AG08395 (cell line): ENCODE measurements around the gene RASIP1.
"Not testable (repeated sequence)": the region's sequence is repeated elsewhere in the genome, so short reads cannot be mapped to it uniquely, and the experiment has no call there.

Experiments
- DNase-seq: peaks from one replicate; pipeline ENCODE4 v3.0.0; 2012; ENCODE audit warnings: mixed read lengths, low spot score

The RASIP1 gene

DNA sequence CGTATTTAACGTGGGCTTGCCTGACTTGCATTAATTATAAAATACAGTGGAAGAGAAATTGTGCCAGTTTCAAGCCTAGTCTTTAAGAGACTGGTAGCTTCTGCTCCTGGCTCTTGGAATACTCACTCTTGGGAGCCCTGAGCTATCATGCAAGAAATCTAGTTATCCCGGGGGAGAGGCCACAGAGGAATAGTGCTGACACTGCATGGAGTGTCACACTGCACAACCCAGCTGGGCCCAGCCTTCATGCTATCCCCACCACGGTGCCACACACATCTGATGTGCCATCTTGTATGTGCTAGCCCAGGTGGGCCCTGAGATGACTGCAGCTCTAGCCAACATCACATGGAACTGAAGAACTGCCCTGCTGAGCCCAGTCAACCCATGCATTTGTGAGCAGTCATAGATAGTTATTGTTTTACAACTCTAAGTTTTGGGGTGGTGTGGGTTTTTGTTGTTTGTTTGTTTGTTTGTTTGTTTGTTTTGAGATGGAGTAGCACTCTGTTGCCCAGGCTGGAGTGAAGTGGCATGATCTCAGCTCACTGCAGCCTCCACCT is 29.2 kb downstream of the RASIP1 start:
- no peak for DNase-seq

DNA sequence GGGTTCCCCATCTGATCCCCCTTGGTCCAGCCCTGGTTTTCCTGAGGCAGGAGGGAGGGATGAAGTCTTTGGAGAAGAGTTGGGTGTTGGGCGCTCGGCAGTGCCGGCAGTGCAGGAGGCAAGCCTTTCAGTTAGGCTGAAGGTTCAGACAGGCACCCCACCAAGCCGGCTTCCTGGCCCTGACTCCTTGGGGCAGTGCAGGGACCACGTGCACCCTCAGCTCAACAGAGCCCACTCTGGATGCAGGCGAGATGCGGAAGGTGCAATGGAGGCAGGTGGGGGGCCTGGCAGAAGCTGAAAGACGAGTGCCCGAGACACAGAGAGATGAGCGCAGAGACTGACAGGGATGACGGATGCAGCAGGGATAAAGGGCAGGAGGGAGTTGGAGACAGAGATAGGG is 31.9 kb downstream of the RASIP1 start:
- DNase-seq: no peak

DNA sequence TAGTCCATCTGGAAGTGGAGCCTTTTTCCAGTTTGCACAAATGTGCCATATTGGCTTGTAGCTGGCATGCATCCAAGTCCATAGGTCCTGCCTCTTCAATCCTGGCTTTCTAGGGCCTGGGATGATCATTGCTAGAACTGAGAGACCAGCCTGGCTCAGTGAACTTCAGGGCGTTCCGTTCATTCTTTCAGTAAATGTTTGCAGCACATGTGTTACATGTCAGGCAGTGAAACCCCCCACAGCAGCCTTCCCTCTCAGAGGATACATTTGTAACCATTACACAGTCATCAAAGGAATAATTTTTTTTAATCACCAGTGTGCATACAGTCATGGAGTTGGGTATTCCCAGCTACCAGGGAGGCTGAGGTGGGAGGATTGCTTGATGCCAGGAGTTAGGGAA is 35.0 kb downstream of the RASIP1 start:
- DNase-seq: no peak

DNA sequence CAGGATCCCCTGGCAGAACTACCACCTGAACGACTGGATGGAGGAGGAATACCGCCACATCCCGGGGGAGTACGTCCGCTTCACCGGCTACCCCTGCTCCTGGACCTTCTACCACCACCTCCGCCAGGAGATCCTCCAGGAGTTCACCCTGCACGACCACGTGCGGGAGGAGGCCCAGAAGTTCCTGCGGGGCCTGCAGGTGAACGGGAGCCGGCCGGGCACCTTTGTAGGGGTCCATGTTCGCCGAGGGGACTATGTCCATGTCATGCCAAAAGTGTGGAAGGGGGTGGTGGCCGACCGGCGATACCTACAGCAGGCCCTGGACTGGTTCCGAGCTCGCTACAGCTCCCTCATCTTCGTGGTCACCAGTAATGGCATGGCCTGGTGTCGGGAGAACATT is 37.1 kb downstream of the RASIP1 start:
- no peak for DNase-seq

DNA sequence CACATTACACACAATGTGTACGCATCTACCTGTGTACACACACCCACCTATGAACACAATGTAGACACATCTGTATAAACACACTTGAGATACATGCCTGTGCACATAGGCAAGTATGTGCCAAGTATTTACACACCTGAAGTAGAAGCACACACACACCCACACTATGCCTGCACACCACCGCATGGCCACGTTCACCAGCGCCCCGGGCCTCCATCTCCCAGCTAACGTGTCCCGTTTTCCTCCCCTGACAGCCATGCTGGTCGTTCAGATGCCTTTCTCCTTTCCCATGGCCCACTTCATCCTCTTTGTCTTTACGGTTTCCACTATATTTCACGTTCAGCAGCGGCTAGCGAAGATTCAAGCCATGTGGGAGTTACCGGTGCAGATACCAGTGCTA is 37.7 kb downstream of the RASIP1 start:
- DNase-seq: no peak

DNA sequence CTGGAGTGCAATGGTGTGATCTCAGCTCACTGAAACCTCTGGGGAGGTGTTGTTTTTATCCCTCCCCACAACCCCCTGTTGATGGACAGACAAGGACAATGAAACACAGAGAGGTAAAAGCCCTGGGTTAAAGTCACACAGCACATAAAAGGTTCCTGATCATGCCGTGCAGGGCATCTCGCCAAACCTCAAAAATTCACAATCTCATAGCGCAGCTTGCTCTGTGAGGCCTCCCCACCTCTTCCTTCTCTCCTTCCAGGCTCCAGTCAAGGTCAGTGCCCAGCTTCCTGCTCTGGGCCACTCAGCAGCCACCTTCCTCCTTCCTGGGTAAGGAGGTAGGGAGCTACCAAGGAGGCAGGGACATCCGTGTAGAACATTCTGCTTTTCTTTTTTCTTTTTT is 42.4 kb downstream of the RASIP1 start:
- peak; percentile 71 for DNase-seq

DNA sequence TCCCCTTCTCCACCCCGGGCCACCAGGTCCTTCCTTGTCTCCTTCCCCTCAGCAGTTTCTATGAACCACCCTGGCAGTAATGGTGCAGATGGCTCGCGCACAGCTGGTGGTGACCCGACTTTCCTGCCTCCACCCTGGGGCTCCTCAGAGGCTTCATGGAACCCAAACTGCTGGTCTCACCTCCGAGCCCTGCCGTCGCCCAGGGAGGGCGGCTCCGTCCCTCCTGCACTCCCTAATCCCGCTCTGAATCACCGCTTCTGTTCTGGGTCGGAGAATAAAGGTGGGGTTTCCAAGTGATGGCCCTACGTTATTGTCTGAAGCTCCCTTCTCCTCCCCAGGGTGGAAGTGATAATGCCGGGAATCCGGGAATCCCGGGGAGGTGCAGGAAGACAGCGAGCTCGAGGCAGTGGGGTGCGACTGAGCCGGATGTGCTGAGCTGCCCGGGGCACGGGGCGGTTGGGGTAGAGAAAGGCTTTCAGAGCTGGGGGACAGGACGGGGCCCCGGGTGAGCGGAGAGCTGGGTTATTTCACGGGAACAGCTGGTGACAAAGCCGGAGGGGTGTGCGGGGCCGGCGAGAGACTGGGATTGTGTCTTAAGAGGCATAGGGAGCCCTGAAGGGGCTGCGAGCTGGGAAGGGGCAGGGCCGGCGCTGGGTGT is 43.9 kb downstream of the RASIP1 start:
- no peak for DNase-seq

DNA sequence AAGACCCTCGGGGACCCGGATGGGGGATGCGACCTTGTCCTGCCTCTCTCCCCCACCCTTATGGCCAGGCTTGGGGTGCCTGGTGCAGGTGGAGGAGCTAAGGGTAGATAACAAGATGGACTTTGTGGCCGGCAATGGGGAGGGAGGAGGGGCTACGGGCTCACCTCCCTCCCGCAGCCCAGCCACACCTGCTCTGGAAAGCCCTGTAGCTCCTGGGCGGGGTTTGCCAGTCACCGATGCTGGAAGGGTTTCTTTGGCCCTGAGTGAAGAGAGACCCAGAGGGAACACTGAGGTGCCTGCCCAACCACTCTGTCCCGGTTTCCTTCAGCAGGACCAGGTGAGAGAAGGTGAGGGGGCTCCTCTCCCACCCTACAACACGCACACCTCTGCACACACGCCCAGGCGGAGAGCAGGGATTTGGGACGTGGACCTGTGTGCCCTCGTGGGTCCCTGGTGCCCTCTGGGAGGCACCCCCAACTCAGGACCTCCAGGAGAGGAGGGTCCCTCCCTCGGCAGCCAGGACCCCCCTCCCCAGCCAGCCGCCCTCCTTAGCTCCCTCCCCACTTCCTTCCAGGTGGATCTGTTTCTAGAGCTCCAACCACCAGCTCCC is 44.6 kb downstream of the RASIP1 start, which contains the start of gene FUT2:
FUT2 (plus strand) TSS at position 229 of the 610 bp plus-strand sequence. CDS start 6,986 bp downstream, outside the sequence.
- no peak for DNase-seq

DNA sequence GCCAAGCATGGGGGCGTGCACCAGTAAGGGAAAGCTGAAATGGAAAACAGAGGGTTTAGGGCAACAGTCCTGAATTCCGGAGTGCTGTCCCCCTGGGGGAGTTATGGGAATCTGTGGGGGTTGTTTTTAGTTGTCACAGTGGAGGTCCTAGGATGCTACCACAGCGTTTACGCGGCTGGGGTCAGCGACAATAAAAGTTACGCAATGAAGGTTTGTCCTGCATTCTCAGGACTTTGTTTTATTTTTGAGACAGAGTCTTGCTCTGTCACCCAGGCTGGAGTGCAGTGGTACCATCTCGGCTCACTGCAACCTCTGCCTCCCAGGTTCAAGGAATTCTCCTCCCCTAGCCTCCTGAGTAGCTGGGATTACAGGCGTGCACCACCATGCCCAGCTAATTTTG is 46.8 kb downstream of the RASIP1 start:
- not testable (repeated sequence) for DNase-seq

DNA sequence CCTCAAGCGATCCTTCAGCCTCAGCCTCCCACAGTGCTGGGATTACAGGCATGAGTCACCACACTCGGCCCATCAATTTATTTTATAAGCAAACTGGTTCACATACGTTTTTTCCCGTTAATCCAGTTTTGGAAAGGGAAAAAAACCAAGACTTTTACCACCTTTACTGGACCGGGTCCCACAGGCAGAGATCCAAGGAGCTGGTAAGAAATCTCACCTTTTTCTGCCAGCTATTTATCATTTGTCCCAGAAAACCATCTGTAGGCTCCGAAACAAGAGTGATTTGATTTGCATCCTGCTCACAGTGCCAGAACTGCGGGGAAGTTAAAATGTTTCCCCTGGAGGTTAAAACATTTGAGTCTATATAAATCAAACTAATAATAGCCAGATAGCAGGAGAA is 51.0 kb downstream of the RASIP1 start:
- DNase-seq: no peak

DNA sequence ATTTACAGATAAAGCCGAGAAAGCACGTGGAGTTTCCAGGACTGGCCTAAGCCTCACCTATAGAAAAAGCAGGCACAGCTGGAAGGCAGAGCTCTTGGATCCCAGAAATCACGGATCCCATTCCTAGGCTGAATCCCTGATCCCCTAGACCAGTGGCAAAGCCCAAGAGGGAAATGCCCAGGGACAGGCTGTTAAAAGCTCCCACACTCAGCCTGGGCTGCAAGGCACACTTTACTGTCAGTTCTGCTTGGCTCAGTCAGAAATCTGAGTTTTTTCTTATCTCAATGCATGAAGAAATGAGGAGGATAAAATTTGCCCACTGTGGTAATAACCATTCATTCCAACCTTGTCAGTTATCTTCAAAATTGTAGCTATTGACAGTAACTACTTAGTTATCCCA is 52.6 kb downstream of the RASIP1 start:
- DNase-seq: no peak

DNA sequence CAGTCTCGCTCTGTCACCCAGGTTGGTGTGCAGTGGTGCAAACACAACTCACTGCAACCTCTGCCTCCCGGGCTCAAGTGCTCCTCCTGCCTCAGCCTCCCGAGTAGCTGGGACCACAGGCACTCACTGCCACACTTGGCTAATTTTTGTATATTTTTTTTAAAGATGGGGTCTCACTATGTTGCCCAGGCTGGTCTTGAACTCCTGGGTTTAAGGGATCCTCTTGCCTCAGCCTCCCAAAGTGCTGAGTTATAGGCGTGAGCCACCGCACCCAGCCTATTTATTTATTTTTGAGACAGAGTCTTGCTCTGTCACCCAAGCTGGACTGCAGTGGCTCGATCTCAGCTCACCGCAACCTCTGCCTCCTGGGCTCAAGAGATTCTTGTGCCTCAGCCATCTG is 53.8 kb downstream of the RASIP1 start:
- not testable (repeated sequence) for DNase-seq

DNA sequence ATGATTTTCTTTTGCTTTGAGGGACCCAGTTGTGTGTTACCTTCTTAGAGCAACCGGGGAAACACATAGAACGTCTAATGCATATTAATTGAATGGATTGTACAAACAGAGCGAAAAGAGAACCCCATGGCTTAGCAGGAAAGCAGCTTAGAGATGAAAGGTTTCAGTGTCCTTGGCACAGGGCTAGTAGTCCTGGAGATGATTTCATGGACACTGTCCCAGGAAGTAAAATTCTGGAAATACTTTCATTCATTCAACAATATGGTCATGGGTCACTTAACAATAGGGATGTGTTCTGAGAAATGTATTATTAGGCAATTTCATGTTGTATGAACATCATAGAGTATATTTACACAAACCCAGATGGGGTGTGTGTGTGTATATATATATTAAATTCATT is 54.3 kb downstream of the RASIP1 start:
- no peak for DNase-seq

DNA sequence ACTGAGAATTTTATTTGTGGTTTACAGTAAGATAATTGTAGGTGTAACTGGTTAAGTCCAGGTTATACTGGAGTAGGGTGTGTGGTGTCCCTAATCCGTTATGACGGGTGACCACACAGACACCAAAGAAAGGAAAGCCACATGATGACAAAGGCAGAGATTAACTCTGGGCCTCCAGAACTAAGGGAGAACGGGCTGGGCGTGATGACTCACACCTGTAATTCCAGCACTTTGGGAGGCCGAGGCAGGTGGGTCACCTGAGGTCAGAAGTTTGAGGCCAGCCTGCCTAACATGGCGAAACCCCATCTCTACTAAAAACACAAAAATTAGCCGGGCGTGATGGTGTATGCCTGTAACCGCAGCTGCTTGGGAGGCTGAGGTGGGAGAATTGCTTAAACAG is 54.8 kb downstream of the RASIP1 start:
- DNase-seq: no peak

DNA sequence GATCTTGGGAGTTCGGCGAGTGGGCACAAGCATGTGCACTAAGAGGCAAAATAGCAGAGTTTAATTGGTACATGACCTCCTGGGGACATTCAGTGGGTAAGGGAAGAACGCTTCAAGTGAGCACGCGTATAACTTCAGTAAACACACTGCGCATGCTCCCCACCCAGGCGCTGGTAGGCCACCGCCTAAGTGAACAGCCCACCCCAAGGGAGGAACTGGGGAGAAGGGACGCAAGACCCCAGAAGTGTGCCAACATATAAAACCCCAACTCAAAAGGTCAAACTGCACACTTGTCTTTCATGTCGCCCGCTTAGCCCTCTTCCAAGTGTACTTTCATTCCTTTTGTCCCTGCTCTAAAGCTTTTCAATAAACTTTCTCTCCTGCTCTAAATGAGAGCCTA is 57.1 kb downstream of the RASIP1 start:
- DNase-seq: no peak

DNA sequence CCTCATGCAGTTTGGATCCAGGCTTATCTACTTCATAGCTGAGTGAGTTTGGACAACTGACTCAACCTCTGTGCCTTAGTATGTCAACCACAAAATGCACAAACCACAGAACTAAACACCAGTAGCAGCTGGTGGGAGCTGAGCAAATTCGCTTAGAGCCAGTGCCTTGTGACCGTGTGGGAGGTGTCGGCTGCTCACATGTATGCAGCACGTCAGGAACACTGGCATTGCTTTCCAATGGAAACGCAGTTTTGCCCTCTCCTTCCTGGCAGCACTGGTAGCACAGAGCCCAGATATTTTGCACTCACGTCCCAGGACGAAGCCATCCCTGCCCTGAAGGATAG is 59.3 kb downstream of the RASIP1 start:
- no peak for DNase-seq

DNA sequence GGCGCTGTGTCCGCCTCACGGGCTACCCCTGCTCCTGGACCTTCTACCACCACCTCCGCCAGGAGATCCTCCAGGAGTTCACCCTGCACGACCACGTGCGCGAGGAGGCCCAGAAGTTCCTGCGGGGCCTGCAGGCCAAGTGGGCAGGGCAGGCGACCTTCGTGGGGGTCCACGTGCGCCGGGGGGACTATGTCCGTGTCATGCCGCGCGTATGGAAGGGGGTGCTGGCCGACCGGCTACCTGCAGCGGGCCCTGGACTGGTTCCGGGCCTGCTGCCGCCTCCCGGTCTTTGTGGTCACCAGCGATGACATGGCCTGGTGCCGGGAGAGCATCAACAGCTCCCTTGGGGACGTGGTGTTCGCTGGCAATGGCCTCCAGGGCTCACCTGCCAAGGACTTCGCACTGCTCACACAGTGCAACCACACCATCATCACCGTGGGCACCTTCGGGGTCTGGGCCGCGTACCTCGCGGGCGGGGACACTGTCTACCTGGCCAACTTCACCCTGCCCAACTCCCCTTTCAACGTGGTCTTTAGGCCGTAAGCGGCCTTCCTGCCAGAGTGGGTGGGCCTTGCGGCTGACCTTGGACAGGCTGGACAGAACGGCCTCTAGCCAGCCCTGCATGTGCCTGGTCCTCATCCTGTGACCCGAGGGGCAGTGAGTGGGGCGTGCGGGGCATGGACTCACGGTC is 59.8 kb downstream of the RASIP1 start:
- DNase-seq: no peak

DNA sequence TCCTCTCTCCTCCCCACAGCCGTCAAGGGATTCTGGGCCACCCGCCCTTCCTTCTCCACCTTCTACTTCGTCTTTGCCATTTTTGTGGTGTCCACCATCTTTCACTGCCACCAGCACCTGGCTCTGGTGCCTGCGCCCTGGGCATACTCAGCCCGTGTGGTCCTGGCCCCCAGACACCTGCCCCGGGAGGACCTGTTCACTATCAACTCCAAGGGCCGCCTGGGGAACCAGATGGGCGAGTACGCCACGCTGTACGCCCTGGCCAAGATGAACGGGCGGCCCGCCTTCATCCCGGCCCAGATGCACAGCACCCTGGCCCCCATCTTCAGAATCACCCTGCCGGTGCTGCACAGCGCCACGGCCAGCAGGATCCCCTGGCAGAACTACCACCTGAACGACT is 60.4 kb downstream of the RASIP1 start:
- not testable (repeated sequence) for DNase-seq

DNA sequence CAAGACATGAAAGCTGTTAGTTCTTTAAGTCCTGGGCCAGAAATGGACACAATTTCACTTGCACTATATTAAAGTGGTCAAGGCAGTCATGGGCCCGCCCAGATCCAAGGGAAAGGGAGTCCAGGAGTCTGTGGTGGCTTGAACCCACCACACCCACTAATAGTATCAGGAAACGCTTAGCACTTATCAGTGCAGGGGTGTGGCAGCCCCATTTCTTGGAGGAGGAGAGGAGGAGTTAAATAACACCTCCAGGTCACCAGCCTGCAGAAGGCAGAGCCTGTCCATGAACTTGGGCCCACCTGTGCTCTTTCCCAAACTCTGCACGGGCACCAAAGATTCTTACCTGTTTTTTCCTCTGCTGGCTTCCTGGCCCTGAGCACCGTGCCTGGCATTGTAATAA is 62.2 kb downstream of the RASIP1 start:
- no peak for DNase-seq

DNA sequence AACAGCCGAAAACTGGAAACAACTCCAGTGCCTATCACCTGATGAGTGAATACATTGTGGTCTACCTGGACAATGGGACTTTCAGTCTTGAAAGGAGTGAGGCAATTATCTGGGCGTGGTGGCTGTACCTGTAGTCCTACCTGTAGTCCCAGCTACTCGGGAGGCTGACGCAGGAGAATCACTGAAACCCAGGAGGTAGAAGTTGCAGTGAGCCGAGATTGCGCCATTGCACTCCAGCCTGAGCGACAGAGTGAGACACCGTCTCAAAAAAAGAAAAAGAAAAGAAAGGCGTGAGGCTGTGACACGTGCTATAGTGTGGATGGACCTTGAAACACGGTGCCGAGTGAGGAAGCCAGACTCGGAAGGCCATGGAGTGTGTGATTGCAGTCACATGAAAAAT is 63.5 kb downstream of the RASIP1 start:
- DNase-seq: no peak

DNA sequence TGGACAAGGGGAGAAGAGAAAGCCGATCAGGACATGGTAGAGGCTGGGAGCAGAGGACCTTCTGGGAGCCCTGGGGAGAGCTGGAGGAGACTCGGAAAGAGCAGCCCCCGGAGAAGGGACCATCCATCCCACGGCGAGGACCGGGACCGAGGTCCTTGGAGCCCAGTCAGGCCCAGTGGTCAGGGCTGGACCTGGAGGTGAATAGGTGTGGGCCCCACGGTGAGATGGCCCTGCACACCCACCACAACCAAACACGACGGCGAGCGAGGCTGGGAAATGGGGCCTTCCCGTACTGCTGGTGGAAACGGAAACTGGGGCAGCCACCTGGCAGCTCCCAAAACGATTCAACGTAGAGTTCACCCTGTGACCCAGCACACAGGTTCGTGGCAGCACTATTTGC is 63.9 kb downstream of the RASIP1 start:
- no peak for DNase-seq

DNA sequence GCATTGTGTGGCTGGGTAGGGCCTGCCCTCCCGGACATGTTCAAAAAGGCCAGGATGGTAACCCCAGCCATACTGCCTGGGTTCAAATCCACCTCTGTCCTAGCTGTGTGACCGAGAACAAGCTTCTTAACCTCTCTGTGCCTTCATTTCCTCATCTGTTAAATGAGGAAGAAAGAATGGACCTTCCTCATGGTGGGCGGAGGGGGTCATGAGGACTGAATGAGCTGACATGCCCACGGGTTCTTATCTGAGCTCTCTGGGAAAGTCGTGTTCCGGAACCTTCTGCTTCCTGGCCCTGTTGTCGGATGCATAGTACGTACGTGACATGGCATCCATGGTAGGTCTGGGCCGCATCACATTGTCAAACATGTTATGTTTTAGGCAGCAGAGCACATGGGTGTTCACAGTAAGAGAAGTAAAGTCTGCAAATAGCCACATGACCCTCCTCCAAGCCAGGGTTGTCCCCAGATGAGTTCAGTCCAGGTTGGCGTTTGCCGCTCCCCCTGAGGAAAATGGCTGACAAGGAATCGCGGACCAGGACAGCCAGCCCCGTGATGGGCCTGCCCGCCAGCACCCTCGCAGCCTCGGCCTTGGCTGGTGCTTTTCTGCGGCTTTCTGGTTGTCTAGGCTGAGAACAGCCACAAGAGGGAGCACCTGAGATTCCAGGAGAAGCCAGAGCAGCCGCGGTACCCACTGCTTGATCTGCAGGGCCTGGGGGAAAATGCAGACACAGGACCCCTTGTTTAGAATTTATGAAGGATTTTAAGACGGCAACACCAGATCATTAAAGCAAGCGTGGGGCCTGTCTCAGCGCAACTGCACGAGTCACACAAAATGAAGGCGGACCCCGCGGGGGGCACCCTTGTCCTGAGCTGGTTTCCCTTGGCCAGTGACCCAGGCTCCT is 65.2 kb downstream of the RASIP1 start:
- peak; percentile 93 for DNase-seq
